Smooth muscle cell of the brain vasculature (primary cell): Measurements from ENCODE around the gene GRIK2.

Experiments
- DNase-seq: peaks from one replicate; pipeline ENCODE4 v3.0.0-alpha.2; 2012; ENCODE audit warnings: low read depth, low spot score

Gene GRIK2

GRCh38 chr6:101878554-101879276 is 485.2 kb downstream of the GRIK2 start:
- DNase-seq: no peak

- no peak for DNase-seq
Observed at GRCh38 chr6:101879782-101880181, 486.3 kb downstream of the GRIK2 start.

GRCh38 chr6:101883505-101883904 is 490.0 kb downstream of the GRIK2 start:
- DNase-seq: no peak

- no peak for DNase-seq
Observed at GRCh38 chr6:101887532-101887931, 494.0 kb downstream of the GRIK2 start.

GRCh38 chr6:101907356-101908217 is 514.1 kb downstream of the GRIK2 start:
- no peak for DNase-seq

- DNase-seq: no peak
Observed at GRCh38 chr6:101909366-101909765, 515.9 kb downstream of the GRIK2 start.

GRCh38 chr6:101912311-101912710 is 518.8 kb downstream of the GRIK2 start:
- DNase-seq: no peak

- no peak for DNase-seq
Observed at GRCh38 chr6:101918471-101918870, 525.0 kb downstream of the GRIK2 start.

- DNase-seq: no peak
Observed at GRCh38 chr6:101921829-101922450, 528.4 kb downstream of the GRIK2 start.

- DNase-seq: no peak
Observed at GRCh38 chr6:101926149-101926925, 532.8 kb downstream of the GRIK2 start.

GRCh38 chr6:101931766-101932165 is 538.3 kb downstream of the GRIK2 start:
- no peak for DNase-seq

GRCh38 chr6:101932704-101933103 is 539.2 kb downstream of the GRIK2 start:
- no peak for DNase-seq

- DNase-seq: no peak
Observed at GRCh38 chr6:101935732-101936131, 542.2 kb downstream of the GRIK2 start.

GRCh38 chr6:101936516-101936915 is 543.0 kb downstream of the GRIK2 start:
- DNase-seq: no peak

- no peak for DNase-seq
Observed at GRCh38 chr6:101937108-101937507, 543.6 kb downstream of the GRIK2 start.

- DNase-seq: no peak
Observed at GRCh38 chr6:101940391-101940790, 546.9 kb downstream of the GRIK2 start.

GRCh38 chr6:101956961-101957360 is 563.5 kb downstream of the GRIK2 start:
- no peak for DNase-seq

GRCh38 chr6:101961357-101961756 is 567.8 kb downstream of the GRIK2 start:
- DNase-seq: no peak

- no peak for DNase-seq
Observed at GRCh38 chr6:101980924-101981323, 587.4 kb downstream of the GRIK2 start.

- no peak for DNase-seq
Observed at GRCh38 chr6:101986476-101986875, 593.0 kb downstream of the GRIK2 start.

GRCh38 chr6:101992286-101992685 is 598.8 kb downstream of the GRIK2 start:
- no peak for DNase-seq

- DNase-seq: no peak
Observed at GRCh38 chr6:101994521-101994920, 601.0 kb downstream of the GRIK2 start.
